Left kidney (tissue), 8 donors: Measurements from ENCODE around the gene GPRIN1. TPM values are rescaled to one million over a fixed set of nuclear protein-coding genes. Genes with fewer than 3 reads are reported as not detected.

Experiments used
- DNase-seq: peaks from one replicate; pipeline ENCODE4 v3.0.0-alpha.2; 2013
- long read RNA-seq, 8 donors: transcript quantifications; one replicate each; lab custom pipeline, GENCODE V29; 2026
- polyA plus RNA-seq: library from polyadenylated mRNA; unstranded; fragments of 120-200 nt; gene quantifications from one replicate; pipeline ENCODE4 v1.2.1, GENCODE V29; 2013; ENCODE audit not compliant: insufficient read length

Gene GPRIN1
- polyA plus RNA-seq: 2.2 TPM
- long read RNA-seq, donor 1: 0 reads
- long read RNA-seq, donor 2, full-length matches to known transcripts: 2 of 2 reads
- long read RNA-seq, donor 2, partial matches to known transcripts: 0 of 2 reads
- long read RNA-seq, donor 2, other reads (novel, unspliced or antisense): 0 of 2 reads
- long read RNA-seq, donor 3: 0 reads
- long read RNA-seq, donor 4: 0 reads
- long read RNA-seq, donor 5: 0 reads
- long read RNA-seq, donor 6, full-length matches to known transcripts: 2 of 2 reads
- long read RNA-seq, donor 6, partial matches to known transcripts: 0 of 2 reads
- long read RNA-seq, donor 6, other reads (novel, unspliced or antisense): 0 of 2 reads
- long read RNA-seq, donor 7, full-length matches to known transcripts: 1 of 1 reads
- long read RNA-seq, donor 7, partial matches to known transcripts: 0 of 1 reads
- long read RNA-seq, donor 7, other reads (novel, unspliced or antisense): 0 of 1 reads
- long read RNA-seq, donor 8: 0 reads

DNA sequence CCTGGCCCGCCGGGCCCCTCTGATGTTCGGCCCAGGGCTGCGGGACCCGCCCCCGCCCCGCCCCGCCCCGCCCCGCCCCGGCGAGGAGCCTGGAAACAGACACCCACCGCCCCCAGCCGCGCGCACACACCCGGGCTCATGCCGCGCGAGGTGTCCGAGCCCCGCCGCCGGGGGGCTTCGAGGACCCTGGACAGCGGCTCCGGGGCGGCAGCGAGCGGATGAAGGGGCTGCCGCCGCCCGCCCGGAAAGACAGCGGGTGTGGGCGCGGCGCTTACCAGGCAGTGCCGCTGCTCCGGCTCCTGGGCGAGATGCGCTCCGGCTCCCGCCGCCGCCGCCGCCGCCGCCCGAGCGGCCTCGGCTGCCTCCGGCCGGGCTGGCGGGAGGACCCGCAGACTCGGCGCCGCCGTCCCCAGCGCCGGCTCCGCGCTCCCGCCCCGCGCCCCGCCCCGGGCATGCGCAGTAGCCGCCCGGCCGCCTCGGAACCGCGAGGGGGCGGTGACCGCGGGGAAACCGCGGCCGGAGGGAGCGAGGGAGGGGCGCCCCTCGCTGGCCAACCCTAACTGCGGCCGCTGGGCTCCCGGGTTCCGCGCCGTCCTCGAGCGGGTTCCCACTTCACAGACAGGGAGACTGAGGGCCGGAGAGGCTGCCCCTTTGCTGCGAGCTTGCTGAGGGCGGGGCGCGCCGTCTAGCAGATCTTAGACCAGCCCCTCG, at the start of gene GPRIN1:
TSS of gene GPRIN1 (minus strand) at position 433 of the 711 bp plus-strand sequence. CDS start 10,322 bp downstream, outside the sequence.
- DNase-seq: peak; percentile 54

- DNase-seq: no peak
Observed at GRCh38 chr5:176659512-176659839, 49.5 kb upstream of the GPRIN1 start.

DNA sequence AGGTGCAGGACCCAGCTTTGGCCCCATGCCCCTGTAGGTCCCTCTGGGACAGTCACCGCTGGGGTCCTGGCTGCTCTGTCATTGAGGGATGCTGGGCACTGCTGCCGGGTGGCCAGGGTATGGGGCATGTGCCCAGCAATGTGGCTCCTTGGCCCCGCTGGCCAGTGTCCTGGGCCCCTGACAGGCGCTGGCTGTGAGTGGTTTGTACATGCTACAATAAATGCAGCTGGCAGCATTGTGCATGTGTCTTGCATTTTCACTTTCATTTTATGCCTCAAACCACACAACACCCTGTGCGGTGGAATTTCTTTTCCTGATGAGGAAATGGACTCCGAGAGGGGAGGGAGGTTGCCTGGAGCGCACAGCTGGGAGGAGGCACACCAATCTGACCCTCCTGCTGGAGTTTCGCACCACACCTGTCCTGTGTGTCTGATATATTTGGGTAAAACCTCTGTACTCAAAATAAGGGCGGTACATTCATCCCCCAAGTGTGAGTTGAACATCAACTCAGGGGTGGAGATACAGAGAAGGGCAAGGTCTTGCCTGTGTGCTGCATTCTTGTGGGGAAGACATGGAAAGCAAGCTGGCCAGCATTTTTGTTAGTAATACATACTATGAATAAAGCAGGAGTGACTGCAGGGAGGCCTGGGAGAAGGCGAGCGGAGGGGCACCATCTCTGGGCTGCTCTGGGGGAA, 49.0 kb upstream of the GPRIN1 start:
- DNase-seq: no peak

GRCh38 chr5:176658007-176658599, 48.1 kb upstream of the GPRIN1 start:
- peak; percentile 62 for DNase-seq

DNA sequence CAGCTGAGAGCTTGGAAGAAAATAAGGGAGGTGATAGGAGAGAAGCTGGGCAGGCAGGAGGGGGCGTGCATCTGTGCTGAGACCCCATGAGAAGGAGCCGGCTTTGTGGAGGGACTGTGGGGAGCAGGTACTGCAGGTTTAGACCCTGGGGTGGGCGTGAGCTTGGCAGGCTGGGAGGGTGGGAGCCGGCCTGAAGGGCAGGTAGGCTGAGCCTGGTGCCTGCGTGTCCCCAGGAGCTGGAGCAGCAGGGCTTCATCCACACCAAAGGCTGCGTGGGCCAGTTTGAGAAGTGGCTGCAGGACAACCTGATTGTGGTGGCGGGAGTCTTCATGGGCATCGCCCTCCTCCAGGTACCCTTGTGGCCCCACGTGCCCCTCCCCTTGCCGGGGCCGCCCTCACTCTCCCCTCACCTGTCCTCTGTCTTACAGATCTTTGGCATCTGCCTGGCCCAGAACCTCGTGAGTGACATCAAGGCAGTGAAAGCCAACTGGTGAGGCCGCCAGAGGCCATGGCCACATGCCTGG, 46.6 kb upstream of the GPRIN1 start:
- no peak for DNase-seq

DNA sequence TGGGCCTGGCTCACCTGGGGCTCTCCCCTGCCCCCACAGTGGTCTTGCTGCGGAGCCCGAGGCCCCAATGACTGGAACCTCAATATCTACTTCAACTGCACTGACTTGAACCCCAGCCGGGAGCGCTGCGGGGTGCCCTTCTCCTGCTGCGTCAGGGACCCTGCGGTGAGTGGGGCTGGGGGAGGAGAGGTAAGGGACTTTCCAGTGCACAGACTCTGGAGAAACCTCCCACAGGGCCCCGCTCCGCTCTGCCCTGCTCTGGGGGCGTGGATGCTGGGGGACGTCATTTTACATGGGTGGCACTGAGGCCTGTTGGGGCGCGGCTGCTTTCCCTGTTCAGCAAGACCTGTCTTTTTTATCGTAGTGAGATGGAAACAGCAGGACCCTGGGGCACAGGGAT, 44.9 kb upstream of the GPRIN1 start:
- DNase-seq: no peak

DNA sequence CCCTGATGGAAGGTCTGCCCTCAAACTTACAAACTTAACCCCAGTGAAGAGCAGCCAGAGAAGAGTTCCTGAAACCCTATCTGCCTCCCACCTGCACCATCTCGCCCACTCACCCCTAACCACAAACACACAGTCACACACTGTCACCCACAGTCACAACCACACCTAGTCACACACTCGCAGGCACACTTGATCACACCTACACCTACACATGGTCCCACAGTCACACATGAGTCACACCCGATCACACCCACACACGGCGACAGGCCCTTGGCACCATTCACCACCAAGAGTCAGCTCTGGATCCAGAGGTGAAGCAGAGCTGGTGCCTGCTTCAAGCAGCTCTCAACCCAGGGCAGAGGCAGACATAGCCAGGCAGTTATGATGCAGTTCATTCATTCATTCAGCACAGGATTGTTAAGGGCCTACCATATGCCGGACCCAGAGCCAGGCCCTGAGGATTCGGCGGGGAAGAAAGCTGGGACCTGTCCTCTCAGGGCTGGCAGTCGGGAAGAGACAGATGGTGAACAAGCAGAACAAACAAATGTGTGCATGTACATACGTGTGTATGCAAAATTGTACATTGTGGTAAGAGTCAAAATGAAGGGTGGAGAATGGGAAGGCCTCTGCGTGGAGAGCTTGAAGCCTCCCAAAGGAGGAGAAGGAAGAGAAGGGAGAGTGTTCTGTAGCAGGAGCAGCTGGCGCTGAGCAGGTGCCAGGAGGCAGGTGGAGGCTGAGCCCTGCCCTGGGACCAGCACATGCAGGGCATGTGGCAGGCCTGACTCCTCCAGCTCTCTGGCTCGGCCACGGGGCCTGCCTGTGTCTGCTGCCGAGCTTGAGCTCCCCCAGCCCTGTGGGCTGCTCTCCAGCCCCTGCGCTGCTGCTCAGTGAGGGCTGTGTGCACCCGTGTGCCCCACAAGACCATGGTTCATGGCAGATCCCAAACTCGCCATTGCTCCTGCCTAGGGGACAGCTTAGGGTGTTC, 43.7 kb upstream of the GPRIN1 start:
- no peak for DNase-seq

- no peak for DNase-seq
Observed at GRCh38 chr5:176652136-176652535, 42.2 kb upstream of the GPRIN1 start.

GRCh38 chr5:176651472-176651980, 41.6 kb upstream of the GPRIN1 start:
- no peak for DNase-seq

DNA sequence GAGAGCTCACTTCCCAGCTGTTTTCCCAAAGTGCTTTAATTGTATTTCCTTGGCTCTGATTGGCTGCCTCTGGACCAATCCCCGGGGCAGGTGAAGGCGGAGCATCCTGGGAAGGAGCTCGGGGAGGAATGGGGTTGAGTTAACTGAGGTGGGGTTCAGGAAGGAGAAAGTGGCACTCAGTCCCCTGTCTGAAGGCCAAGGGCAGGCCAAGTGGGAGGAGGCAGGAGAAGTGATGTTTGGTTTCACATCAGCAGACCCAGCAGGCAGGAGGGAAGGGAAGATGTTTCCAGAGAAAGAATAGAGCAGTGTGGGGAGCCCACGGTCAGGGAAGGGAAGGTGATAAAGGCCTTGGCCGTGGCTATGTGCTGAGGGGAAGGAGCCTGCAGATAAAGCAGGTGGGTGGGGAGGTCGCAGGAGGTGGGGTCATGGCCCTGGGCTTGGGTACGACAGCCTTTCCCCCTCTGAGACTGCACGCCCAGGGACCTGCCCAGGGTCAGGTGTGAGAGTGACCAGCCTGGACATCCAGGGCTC, 40.5 kb upstream of the GPRIN1 start:
- no peak for DNase-seq

- DNase-seq: no peak
Observed at GRCh38 chr5:176648474-176649194, 38.7 kb upstream of the GPRIN1 start.

- DNase-seq: no peak
Observed at GRCh38 chr5:176647843-176648473, 38.0 kb upstream of the GPRIN1 start.

- peak; percentile 99 for DNase-seq
Observed at GRCh38 chr5:176647030-176647842, 37.3 kb upstream of the GPRIN1 start, which contains the start of gene TSPAN17. Gene TSPAN17, plus strand, starts transcription at chr5:176647484. Its CDS starts 132 bp downstream, at chr5:176647616.

DNA sequence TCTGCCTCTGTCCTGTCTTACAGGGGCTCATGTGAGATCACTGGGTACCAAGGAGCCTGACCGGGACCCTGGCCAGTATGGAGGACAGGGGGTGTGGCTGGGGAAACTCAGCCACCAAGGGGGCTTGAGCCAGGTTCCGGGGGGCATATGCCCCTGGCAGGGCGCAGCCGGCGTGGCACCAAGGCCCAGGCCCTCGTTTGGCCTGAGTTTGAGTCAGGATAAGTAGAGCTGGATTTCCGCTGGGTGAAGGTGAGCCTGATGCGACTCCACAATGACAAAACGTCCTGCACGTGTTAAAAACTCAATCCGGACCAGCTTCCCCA, 36.7 kb upstream of the GPRIN1 start:
- DNase-seq: no peak

- DNase-seq: no peak
Observed at GRCh38 chr5:176646049-176646706, 36.2 kb upstream of the GPRIN1 start.

DNA sequence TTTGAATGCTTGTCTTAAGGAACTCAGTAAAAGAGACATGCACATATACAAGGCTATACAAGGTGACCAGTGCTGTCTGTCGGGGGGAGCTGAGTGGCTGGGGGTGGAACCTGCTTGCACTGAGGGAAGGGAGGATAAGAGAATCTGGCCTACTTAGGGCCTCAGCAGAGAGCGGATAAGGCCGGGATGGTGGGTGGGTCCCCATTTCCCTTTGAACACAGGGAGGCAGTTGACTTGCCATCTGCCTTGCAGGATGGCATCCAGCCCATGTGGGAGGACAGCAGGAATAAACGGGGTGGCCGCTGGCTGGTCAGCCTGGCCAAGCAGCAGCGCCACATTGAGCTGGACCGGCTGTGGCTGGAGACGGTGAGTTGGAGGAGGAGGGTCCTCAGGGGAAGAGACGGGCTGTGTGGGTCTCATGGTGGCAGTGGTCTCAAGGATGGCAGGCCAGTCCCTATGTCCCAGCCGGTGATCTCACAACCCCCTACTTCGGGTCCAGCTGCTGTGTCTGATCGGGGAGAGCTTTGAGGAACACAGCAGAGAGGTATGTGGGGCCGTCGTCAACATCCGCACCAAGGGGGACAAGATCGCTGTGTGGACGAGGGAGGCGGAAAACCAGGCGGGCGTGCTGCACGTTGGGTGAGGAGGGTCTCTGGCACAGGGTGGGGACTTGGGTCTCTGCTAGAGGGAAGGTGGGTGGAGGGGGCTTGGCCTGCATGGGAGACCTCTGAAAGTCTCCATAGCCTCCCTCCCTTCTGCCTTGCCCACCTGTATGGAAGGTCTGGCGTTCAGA, 35.1 kb upstream of the GPRIN1 start:
- DNase-seq: no peak

DNA sequence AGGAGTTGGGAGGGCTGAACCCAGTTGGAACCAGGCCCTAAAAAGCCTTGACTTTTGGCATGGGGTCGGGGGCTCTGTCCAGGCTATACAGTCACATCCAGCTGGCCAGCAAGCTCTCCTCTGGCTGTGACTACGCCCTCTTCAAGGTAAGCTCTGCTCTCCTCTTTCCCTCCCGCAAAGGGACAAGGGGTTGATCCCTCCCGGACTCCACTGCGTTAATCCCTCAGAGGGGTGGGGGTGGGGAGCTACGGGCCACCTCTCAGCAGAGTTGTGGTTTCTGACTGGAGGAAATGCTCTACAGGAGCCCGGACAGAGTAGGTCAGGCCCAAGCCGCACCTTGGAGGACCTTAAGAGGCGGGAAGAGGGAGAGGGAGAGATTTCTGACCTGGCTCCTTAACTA, 34.3 kb upstream of the GPRIN1 start:
- DNase-seq: no peak
